ENCODE data around the gene HUS1B. TPM values are rescaled to one million over a fixed set of nuclear protein-coding genes. Genes with fewer than 3 reads are reported as not detected.

HUS1B gene
- total RNA-seq, 1 experiment from 2014 or later: 0.94 TPM

DNA sequence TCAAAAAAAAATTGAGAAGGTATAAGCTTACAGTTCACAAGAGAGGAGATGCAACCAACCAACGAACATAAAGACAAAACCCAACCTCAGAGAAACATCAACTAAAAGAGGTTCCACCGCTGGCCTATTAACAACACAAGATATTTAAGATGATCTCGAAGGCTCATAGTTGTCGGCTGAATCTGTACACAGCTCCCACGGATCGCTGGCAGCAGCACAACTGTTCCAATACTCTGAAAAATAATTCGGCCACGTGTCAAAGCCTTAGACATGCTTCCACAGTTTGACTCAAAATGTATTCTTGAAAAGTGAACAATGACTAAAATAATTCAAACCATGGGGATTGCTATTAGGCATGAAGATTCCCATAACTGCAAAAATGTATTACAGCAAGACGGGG is 22.4 kb upstream of the HUS1B start:
- Histone ChIP-seq H3K9me2 (ENCODE audit: insufficient read depth) (no peaks in the 10 kb centered on the region), H3K4me1 (replicated peaks; ENCODE audit: insufficient read depth) (no peaks in the 10 kb centered on the region), H3K27me3 (ENCODE audit: insufficient read depth, low read depth) (no peaks in the 10 kb centered on the region), H2AFZ (no peak overlapping the region), H4K20me1 (ENCODE audit: insufficient read depth) (peaks cover 9% of the 10 kb centered on the region; the same call in 1 of the 2 replicates), H3K9me3 (ENCODE audit: insufficient read depth, low read depth) (no peaks in the 10 kb centered on the region), H3K79me2 (ENCODE audit: low read depth) (peaks cover 22% of the 10 kb centered on the region), H3K27ac (no peak overlapping the region), H3F3A (ENCODE audit: insufficient read depth, low read depth) (no peaks in the 10 kb centered on the region), H3K36me3 (ENCODE audit: low read depth) (no peaks in the 10 kb centered on the region), H3K4me3 (no peak overlapping the region), H3K4me2 (no peak overlapping the region)
- no peak for DNase-seq
- TF ChIP-seq, protein P1, sequence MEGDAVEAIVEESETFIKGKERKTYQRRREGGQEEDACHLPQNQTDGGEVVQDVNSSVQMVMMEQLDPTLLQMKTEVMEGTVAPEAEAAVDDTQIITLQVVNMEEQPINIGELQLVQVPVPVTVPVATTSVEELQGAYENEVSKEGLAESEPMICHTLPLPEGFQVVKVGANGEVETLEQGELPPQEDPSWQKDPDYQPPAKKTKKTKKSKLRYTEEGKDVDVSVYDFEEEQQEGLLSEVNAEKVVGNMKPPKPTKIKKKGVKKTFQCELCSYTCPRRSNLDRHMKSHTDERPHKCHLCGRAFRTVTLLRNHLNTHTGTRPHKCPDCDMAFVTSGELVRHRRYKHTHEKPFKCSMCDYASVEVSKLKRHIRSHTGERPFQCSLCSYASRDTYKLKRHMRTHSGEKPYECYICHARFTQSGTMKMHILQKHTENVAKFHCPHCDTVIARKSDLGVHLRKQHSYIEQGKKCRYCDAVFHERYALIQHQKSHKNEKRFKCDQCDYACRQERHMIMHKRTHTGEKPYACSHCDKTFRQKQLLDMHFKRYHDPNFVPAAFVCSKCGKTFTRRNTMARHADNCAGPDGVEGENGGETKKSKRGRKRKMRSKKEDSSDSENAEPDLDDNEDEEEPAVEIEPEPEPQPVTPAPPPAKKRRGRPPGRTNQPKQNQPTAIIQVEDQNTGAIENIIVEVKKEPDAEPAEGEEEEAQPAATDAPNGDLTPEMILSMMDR (conservative IDR thresholded peaks at IDR 0.05): no peak
- TF ChIP-seq EZH2 (IDR thresholded peaks at IDR 0.05; ENCODE audit: low read depth): no peak
- intact Hi-C loops (cut with micrococcal nuclease; ENCODE audit: unreplicated experiment): no loop called here
- ChIA-PET CTCF (no interaction called here), POLR2A (ENCODE audit: unreplicated experiment) (no interaction called here)
- no TSS peak for BruUV-seq (replicated peaks)

GRCh38 chr6:678520-678919 is 21.6 kb upstream of the HUS1B start:
- Histone ChIP-seq H3K9me3 (ENCODE audit: insufficient read depth, low read depth) (no peaks in the 10 kb centered on the region), H3K4me3 (no peak overlapping the region), H4K20me1 (ENCODE audit: insufficient read depth) (peaks cover 9% of the 10 kb centered on the region; the same call in 1 of the 2 replicates), H3K9me2 (ENCODE audit: insufficient read depth) (no peaks in the 10 kb centered on the region), H3K4me2 (no peak overlapping the region), H3K36me3 (ENCODE audit: low read depth) (no peaks in the 10 kb centered on the region), H3K4me1 (replicated peaks; ENCODE audit: insufficient read depth) (no peaks in the 10 kb centered on the region), H3F3A (ENCODE audit: insufficient read depth, low read depth) (no peaks in the 10 kb centered on the region), H3K79me2 (ENCODE audit: low read depth) (peaks cover 15% of the 10 kb centered on the region), H2AFZ (no peak overlapping the region), H3K27me3 (ENCODE audit: insufficient read depth, low read depth) (no peaks in the 10 kb centered on the region), H3K27ac (no peak overlapping the region)
- ChIA-PET CTCF (no interaction called here), POLR2A (ENCODE audit: unreplicated experiment) (no interaction called here)
- TF ChIP-seq EZH2 (IDR thresholded peaks at IDR 0.05; ENCODE audit: low read depth): no peak
- no peak for DNase-seq
- intact Hi-C loops (cut with micrococcal nuclease; ENCODE audit: unreplicated experiment): no loop called here
- no TSS peak for BruUV-seq (replicated peaks)

DNA sequence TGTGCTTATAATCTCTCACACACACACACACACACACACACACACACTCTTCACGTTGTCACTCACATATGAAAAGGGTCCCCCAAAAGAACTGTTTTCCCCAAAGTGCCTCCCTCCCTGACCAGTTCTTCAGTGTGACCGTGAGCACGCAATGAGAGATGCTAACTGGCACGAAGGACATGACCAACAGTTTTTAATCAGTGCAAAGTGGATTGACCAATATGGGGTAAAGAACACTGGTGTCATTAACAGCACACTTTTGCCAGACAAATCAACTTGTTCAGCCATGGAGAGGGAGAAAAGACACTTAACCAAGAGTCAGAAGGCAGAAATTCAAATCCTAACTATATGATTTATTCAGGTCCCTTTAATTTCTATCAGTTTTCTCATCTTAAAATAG is 21.0 kb upstream of the HUS1B start:
- Histone ChIP-seq H3K4me2 (no peak overlapping the region), H3K36me3 (ENCODE audit: low read depth) (no peaks in the 10 kb centered on the region), H3K27ac (no peak overlapping the region), H3K9me2 (ENCODE audit: insufficient read depth) (no peaks in the 10 kb centered on the region), H3K4me3 (no peak overlapping the region), H2AFZ (no peak overlapping the region), H3F3A (ENCODE audit: insufficient read depth, low read depth) (no peaks in the 10 kb centered on the region), H4K20me1 (ENCODE audit: insufficient read depth) (peaks cover 9% of the 10 kb centered on the region; the same call in 1 of the 2 replicates), H3K79me2 (ENCODE audit: low read depth) (peaks cover 10% of the 10 kb centered on the region), H3K27me3 (ENCODE audit: insufficient read depth, low read depth) (no peaks in the 10 kb centered on the region), H3K9me3 (ENCODE audit: insufficient read depth, low read depth) (no peaks in the 10 kb centered on the region), H3K4me1 (replicated peaks; ENCODE audit: insufficient read depth) (no peaks in the 10 kb centered on the region)
- intact Hi-C loops (cut with micrococcal nuclease; ENCODE audit: unreplicated experiment): no loop called here
- no peak for DNase-seq
- BruUV-seq (replicated peaks): no TSS peak
- CTCF ChIA-PET: no interaction called here
- POLR2A ChIA-PET (ENCODE audit: unreplicated experiment): no interaction called here
- no peak for TF ChIP-seq EZH2 (IDR thresholded peaks at IDR 0.05; ENCODE audit: low read depth)
- TF ChIP-seq, protein P1 (conservative IDR thresholded peaks at IDR 0.05): no peak

- Histone ChIP-seq H3F3A (ENCODE audit: insufficient read depth, low read depth) (no peaks in the 10 kb centered on the region), H3K27ac (no peak overlapping the region), H3K79me2 (ENCODE audit: low read depth) (peaks cover 3% of the 10 kb centered on the region; the same call in 1 of the 2 replicates), H3K36me3 (ENCODE audit: low read depth) (no peaks in the 10 kb centered on the region), H3K9me2 (ENCODE audit: insufficient read depth) (no peaks in the 10 kb centered on the region), H2AFZ (no peak overlapping the region), H3K27me3 (ENCODE audit: insufficient read depth, low read depth) (no peaks in the 10 kb centered on the region), H3K4me1 (replicated peaks; ENCODE audit: insufficient read depth) (no peaks in the 10 kb centered on the region), H3K4me2 (no peak overlapping the region), H4K20me1 (ENCODE audit: insufficient read depth) (peaks cover 6% of the 10 kb centered on the region; the same call in 1 of the 2 replicates), H3K4me3 (no peak overlapping the region), H3K9me3 (ENCODE audit: insufficient read depth, low read depth) (no peaks in the 10 kb centered on the region)
- no peak for DNase-seq
- BruUV-seq (replicated peaks): no TSS peak
- ChIA-PET CTCF (no interaction called here), POLR2A (ENCODE audit: unreplicated experiment) (interaction anchor here (0.7 kb wide), 1 partner anchor 8 kb away, joined by 9 read pairs; no protein-coding TSS in a partner anchor)
- intact Hi-C loops (cut with micrococcal nuclease; ENCODE audit: unreplicated experiment): no loop called here
- TF ChIP-seq, protein P1 (conservative IDR thresholded peaks at IDR 0.05): no peak
- TF ChIP-seq EZH2 (IDR thresholded peaks at IDR 0.05; ENCODE audit: low read depth): no peak
Observed at GRCh38 chr6:674956-675355, 18.1 kb upstream of the HUS1B start.
